Adipose tissue (tissue), 3 donors: ENCODE results near the gene SLC25A44. TPM values are rescaled to one million over a fixed set of nuclear protein-coding genes. Genes with fewer than 3 reads are reported as not detected.

ENCODE experiments used
- H3K27ac ChIP-seq: one replicate; pipeline ENCODE4 v1.5.1; 2013; ENCODE audit warnings: low read depth, low read length
- WGBS, 3 donors: extraction: QIAGEN DNeasy Blood & Tissue Kit; methylation state at CpG; one replicate each; pipeline ENCODE4 v1.1.7; 2013; 5-methylcytosine and 5-hydroxymethylcytosine counted together
- polyA plus RNA-seq, 3 donors: library from polyadenylated mRNA; stranded (reverse); fragments of 200-250 nt; gene quantifications; one replicate each; pipeline ENCODE4 v1.2.3, GENCODE V29; 2013
- donor health status: healthy with polysubstance abuse.
- donor health status: Bipolar disorder and iron deficiency.
- donor health status: healthy.

The SLC25A44 gene
- polyA plus RNA-seq, 3 donors = 6.6 to 27.6 (median 13.8) TPM

- no peak overlapping the region for H3K27ac ChIP-seq
- WGBS, 3 donors = 8 to 13% (median 13%) methylated on average over 2 of the region's 2 CpGs
Observed at GRCh38 chr1:156225677-156226014, 31.7 kb downstream of the SLC25A44 start.

GRCh38 chr1:156226116-156226538 is 32.2 kb downstream of the SLC25A44 start:
- 70 to 75% (median 75%) methylated on average over 2 of the region's 2 CpGs for WGBS, 3 donors
- no peak overlapping the region for H3K27ac ChIP-seq

- no peak overlapping the region for H3K27ac ChIP-seq
- WGBS, 3 donors = 84 to 97% (median 94%) methylated on average over 4 of the region's 4 CpGs
Observed at GRCh38 chr1:156226782-156227181, 32.9 kb downstream of the SLC25A44 start.

- no peak overlapping the region for H3K27ac ChIP-seq
- WGBS, 3 donors = 75 to 86% (median 76%) methylated on average over 7 of the region's 7 CpGs
Observed at GRCh38 chr1:156228501-156228900, 34.6 kb downstream of the SLC25A44 start.

- no peak overlapping the region for H3K27ac ChIP-seq
- WGBS, 3 donors = 84 to 94% (median 84%) methylated on average over 11 of the region's 11 CpGs
Observed at GRCh38 chr1:156229809-156230472, 36.0 kb downstream of the SLC25A44 start.

- 74 to 91% (median 77%) methylated on average over 1 of the region's 1 CpG for WGBS, 3 donors
- H3K27ac ChIP-seq = no peak overlapping the region
Observed at GRCh38 chr1:156230473-156230837, 36.6 kb downstream of the SLC25A44 start.

GRCh38 chr1:156232201-156232894 is 38.4 kb downstream of the SLC25A44 start:
- 83 to 86% (median 84%) methylated on average over 12 of the region's 12 CpGs for WGBS, 3 donors

GRCh38 chr1:156233426-156234127 is 39.7 kb downstream of the SLC25A44 start:
- 73 to 82% (median 81%) methylated on average over 5 of the region's 5 CpGs for WGBS, 3 donors
- H3K27ac ChIP-seq = no peak overlapping the region

More at GRCh38 chr1:156232201-156232894, 38.4 kb downstream of the SLC25A44 start:
- H3K27ac ChIP-seq = no peak overlapping the region

GRCh38 chr1:156236164-156236563 is 42.3 kb downstream of the SLC25A44 start:
- H3K27ac ChIP-seq = no peak overlapping the region
- WGBS, 3 donors = 93 to 95% (median 93%) methylated on average over 12 of the region's 12 CpGs

GRCh38 chr1:156238248-156238647 is 44.3 kb downstream of the SLC25A44 start:
- H3K27ac ChIP-seq = no peak overlapping the region
- 92 to 98% (median 93%) methylated on average over 5 of the region's 5 CpGs for WGBS, 3 donors

- no peak overlapping the region for H3K27ac ChIP-seq
- 64 to 73% (median 66%) methylated on average over 14 to 15 of the region's 15 CpGs for WGBS, 3 donors
Observed at GRCh38 chr1:156241311-156241811, 47.5 kb downstream of the SLC25A44 start.

GRCh38 chr1:156241926-156242325 is 48.0 kb downstream of the SLC25A44 start, which contains the start of gene BGLAP:
TSS of gene BGLAP (plus strand) at chr1:156242184. CDS start at chr1:156242232, 48 bp downstream.
- no peak within 1 kb of the TSS for H3K27ac ChIP-seq
- 64 to 84% (median 70%) methylated on average over 10 to 14 of the region's 14 CpGs for WGBS, 3 donors

- 74 to 80% (median 77%) methylated on average over 10 of the region's 10 CpGs for WGBS, 3 donors
- no peak overlapping the region for H3K27ac ChIP-seq
Observed at GRCh38 chr1:156242738-156243137, 48.8 kb downstream of the SLC25A44 start.

GRCh38 chr1:156244126-156244525 is 50.2 kb downstream of the SLC25A44 start:
- no peak overlapping the region for H3K27ac ChIP-seq
- WGBS, 3 donors = 69 to 94% (median 82%) methylated on average over 2 of the region's 2 CpGs

- WGBS, 3 donors = 79 to 92% (median 88%) methylated on average over 17 of the region's 17 CpGs
- no peak overlapping the region for H3K27ac ChIP-seq
Observed at GRCh38 chr1:156244712-156245111, 50.8 kb downstream of the SLC25A44 start.

- no peak overlapping the region for H3K27ac ChIP-seq
- 5 to 6% (median 5%) methylated on average over 59 to 69 of the region's 69 CpGs for WGBS, 3 donors
Observed at GRCh38 chr1:156245451-156246232, 51.7 kb downstream of the SLC25A44 start.

- H3K27ac ChIP-seq = no peak overlapping the region
- 50 to 66% (median 52%) methylated on average over 10 of the region's 10 CpGs for WGBS, 3 donors
Observed at GRCh38 chr1:156246241-156246780, 52.4 kb downstream of the SLC25A44 start.

- no peak overlapping the region for H3K27ac ChIP-seq
Observed at GRCh38 chr1:156246781-156247459, 53.0 kb downstream of the SLC25A44 start.

More at GRCh38 chr1:156246781-156247459, 53.0 kb downstream of the SLC25A44 start:
- 48 to 49% (median 49%) methylated on average over 16 of the region's 16 CpGs for WGBS, 3 donors
